Erythroblast (primary cell): ENCODE data around the gene USP53.
"Not testable (repeated sequence)": the region's sequence is repeated elsewhere in the genome, so short reads cannot be mapped to it uniquely, and the experiment has no call there.

Source experiments
- GATA1 ChIP-seq: IDR thresholded peaks from 2 replicates; pipeline ENCODE4 v1.6.1; 2011; ENCODE audit warnings: low read depth, mild to moderate bottlenecking, control low read depth, low read length, moderate library complexity
- POLR2A ChIP-seq: IDR thresholded peaks from 2 replicates; pipeline ENCODE4 v1.6.1; 2011; ENCODE audit warnings: mild to moderate bottlenecking, low read length

DNA sequence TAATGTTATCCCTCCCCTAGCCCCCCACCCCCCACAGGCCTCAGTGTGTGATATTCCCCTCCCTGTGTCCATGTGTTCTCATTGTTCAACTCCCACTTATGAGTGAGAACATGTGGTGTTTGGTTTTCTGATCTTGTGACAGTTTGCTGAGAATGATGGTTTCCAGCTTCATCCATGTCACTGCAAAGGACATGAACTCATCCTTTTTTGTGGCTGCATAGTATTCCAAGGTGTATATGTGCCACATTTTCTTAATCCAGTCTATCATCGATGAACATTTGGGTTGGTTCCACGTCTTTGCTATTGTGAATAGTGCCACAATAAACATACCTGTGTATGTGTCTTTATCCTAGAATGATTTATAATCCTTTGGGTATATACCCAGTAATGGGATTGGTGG is 38.5 kb downstream of the USP53 start:
- TF ChIP-seq POLR2A, GATA1: not testable (repeated sequence)
